Progenitor cell of endocrine pancreas (in vitro differentiated cells): Measurements from ENCODE around the gene ABHD17B. TPM values are rescaled to one million over a fixed set of nuclear protein-coding genes. Genes with fewer than 3 reads are reported as not detected.

Source experiments
- DNase-seq: peaks from one replicate; pipeline ENCODE4 v3.0.0; 2021; ENCODE audit warnings: low spot score; ENCODE audit not compliant: unreplicated experiment
- H3K27ac Mint-ChIP-seq: 2 replicates; pipeline ENCODE4 v1.8.0; 2021; ENCODE audit warnings: mild to moderate bottlenecking, moderate library complexity, mixed read lengths
- H3K27me3 Mint-ChIP-seq: 2 replicates; pipeline ENCODE4 v1.8.0; 2021; ENCODE audit warnings: mixed read lengths
- H3K36me3 Mint-ChIP-seq: 2 replicates; pipeline ENCODE4 v1.8.0; 2022; ENCODE audit warnings: mixed read lengths; ENCODE audit not compliant: insufficient read depth
- H3K4me1 Mint-ChIP-seq: 2 replicates; pipeline ENCODE4 v1.8.0; 2021; ENCODE audit warnings: low read depth, mixed read lengths
- H3K4me3 Mint-ChIP-seq: 2 replicates; pipeline ENCODE4 v1.8.0; 2021; ENCODE audit warnings: low read depth, mild to moderate bottlenecking, moderate library complexity, mixed read lengths
- H3K9me3 Mint-ChIP-seq: 2 replicates; pipeline ENCODE4 v1.8.0; 2021; ENCODE audit warnings: low read depth, mixed read lengths
- CTCF ChIP-seq: fragments of 200-600 bp; sonication (generic); IDR thresholded peaks from one replicate; pipeline ENCODE4 v1.5.0; 2021; ENCODE audit warnings: antibody characterized with exemption, mild to moderate bottlenecking; ENCODE audit not compliant: unreplicated experiment
- total RNA-seq: library from RNA; stranded (reverse); gene quantifications from 2 replicates; pipeline ENCODE4 v1.2.1, GENCODE V29; 2021

ABHD17B gene
- total RNA-seq, 1 donor from 2014 or later = 38.3 TPM

- no peak overlapping the region for H3K4me3 Mint-ChIP-seq
- peaks cover 4% of the 10 kb centered on the region for H3K4me1 Mint-ChIP-seq
- H3K27ac Mint-ChIP-seq = no peak overlapping the region
- H3K27me3 Mint-ChIP-seq = no peaks in the 10 kb centered on the region
- no peak for DNase-seq
- H3K9me3 Mint-ChIP-seq = peaks cover 18% of the 10 kb centered on the region
- TF ChIP-seq CTCF = no peak
- peaks cover 37% of the 10 kb centered on the region for H3K36me3 Mint-ChIP-seq
These were observed 51.1 kb downstream of the ABHD17B start for GRCh38 chr9:71859939-71860338.

- no peak for DNase-seq
- no peak overlapping the region for H3K4me3 Mint-ChIP-seq
- peaks cover 32% of the 10 kb centered on the region for H3K36me3 Mint-ChIP-seq
- H3K27me3 Mint-ChIP-seq = no peaks in the 10 kb centered on the region
- no peak overlapping the region for H3K27ac Mint-ChIP-seq
- H3K9me3 Mint-ChIP-seq = peaks cover 18% of the 10 kb centered on the region
- no peaks in the 10 kb centered on the region for H3K4me1 Mint-ChIP-seq
- no peak for TF ChIP-seq CTCF
These were observed 52.2 kb downstream of the ABHD17B start for GRCh38 chr9:71858812-71859211.

GRCh38 chr9:71858102-71858798 lies 52.7 kb downstream of the ABHD17B start:
- Mint-ChIP-seq H3K27ac (no peak overlapping the region), H3K9me3 (peaks cover 18% of the 10 kb centered on the region), H3K36me3 (peaks cover 28% of the 10 kb centered on the region), H3K4me3 (no peak overlapping the region), H3K4me1 (no peaks in the 10 kb centered on the region), H3K27me3 (no peaks in the 10 kb centered on the region)
- DNase-seq = no peak
- TF ChIP-seq CTCF = no peak

- no peaks in the 10 kb centered on the region for H3K27me3 Mint-ChIP-seq
- DNase-seq = no peak
- peaks cover 21% of the 10 kb centered on the region for H3K9me3 Mint-ChIP-seq
- H3K4me3 Mint-ChIP-seq = no peak overlapping the region
- H3K36me3 Mint-ChIP-seq = peaks cover 28% of the 10 kb centered on the region
- TF ChIP-seq CTCF = no peak
- H3K27ac Mint-ChIP-seq = no peak overlapping the region
- no peaks in the 10 kb centered on the region for H3K4me1 Mint-ChIP-seq
These were observed 53.8 kb downstream of the ABHD17B start for GRCh38 chr9:71857159-71857558.

- no peak overlapping the region for H3K27ac Mint-ChIP-seq
- peaks cover 12% of the 10 kb centered on the region for H3K36me3 Mint-ChIP-seq
- no peak for TF ChIP-seq CTCF
- H3K27me3 Mint-ChIP-seq = no peaks in the 10 kb centered on the region
- peaks cover 10% of the 10 kb centered on the region for H3K9me3 Mint-ChIP-seq
- no peaks in the 10 kb centered on the region for H3K4me1 Mint-ChIP-seq
- no peak for DNase-seq
- H3K4me3 Mint-ChIP-seq = no peak overlapping the region
These were observed 56.2 kb downstream of the ABHD17B start for GRCh38 chr9:71854811-71855210.
